Measurements from ENCODE around the gene TRAF3IP1. TPM values are rescaled to one million over a fixed set of nuclear protein-coding genes. Genes with fewer than 3 reads are reported as not detected.

TRAF3IP1 gene
- total RNA-seq, 2 experiments from 2014 or later: 5.1 to 6.9 TPM

DNA sequence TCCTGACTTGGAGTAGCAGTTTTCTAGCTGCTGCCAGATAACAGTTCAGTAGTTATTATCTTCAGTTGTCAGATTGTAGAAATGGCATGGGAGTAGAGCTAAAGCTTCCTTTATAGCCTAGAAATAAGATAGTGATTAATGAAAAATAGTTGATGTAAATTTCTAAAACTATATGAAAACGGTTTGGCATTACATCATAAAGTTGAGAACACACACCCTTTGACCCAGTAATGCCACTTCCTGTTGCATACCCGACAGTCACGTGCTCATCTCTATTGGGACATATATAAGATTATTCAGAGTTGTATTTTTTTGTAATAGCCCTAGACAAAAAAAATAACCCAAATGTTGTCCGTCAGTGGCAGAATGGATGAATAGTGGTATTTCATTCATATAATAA lies 67.0 kb downstream of the TRAF3IP1 start:
- peak in 3 of 14 experiments; percentile 13 to 52 (median 39) for DNase-seq

DNA sequence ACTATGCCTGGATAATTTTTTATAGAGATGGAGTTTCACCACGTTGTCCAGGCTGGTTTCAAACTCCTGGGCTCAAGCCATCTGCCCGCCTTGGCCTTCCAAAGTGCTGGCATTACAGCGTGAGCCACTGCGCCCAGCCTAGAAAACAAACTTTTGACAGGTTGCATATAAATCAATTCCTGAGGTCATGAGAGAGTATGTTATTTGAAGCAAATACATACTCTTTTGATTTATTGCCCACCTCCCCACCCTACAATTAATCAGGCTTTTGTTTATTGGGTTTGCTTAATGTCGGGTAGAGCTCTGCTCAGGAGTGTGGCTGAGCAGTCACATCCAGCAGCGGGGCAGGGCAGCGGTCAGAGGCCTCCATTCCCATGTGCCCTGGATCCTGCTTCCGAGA lies 68.5 kb downstream of the TRAF3IP1 start:
- TF ChIP-seq, protein P1, sequence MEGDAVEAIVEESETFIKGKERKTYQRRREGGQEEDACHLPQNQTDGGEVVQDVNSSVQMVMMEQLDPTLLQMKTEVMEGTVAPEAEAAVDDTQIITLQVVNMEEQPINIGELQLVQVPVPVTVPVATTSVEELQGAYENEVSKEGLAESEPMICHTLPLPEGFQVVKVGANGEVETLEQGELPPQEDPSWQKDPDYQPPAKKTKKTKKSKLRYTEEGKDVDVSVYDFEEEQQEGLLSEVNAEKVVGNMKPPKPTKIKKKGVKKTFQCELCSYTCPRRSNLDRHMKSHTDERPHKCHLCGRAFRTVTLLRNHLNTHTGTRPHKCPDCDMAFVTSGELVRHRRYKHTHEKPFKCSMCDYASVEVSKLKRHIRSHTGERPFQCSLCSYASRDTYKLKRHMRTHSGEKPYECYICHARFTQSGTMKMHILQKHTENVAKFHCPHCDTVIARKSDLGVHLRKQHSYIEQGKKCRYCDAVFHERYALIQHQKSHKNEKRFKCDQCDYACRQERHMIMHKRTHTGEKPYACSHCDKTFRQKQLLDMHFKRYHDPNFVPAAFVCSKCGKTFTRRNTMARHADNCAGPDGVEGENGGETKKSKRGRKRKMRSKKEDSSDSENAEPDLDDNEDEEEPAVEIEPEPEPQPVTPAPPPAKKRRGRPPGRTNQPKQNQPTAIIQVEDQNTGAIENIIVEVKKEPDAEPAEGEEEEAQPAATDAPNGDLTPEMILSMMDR (IDR thresholded peaks at IDR 0.05): no peak
- Histone ChIP-seq H3K36me3 (ENCODE audit: insufficient read depth, low read length) (no peaks in the 10 kb centered on the region), H3K9me3 (ENCODE audit: control insufficient read depth in 1 of 2, insufficient read depth in 1 of 2, low read length in 2 of 2) (no peaks in the 10 kb centered on the region), H3K4me1 (ENCODE audit: insufficient read depth, low read length) (peaks cover 5% of the 10 kb centered on the region), H3K27ac (ENCODE audit: low read depth in 1 of 2, low read length in 2 of 2) (no peak overlapping the region), H3K27me3 (ENCODE audit: control insufficient read depth in 1 of 2, insufficient read depth in 2 of 2, low read length in 2 of 2) (no peaks in the 10 kb centered on the region), H3K4me3 (ENCODE audit: low read length) (no peak overlapping the region)
- CTCF ChIA-PET: no interaction called here
- no peak for DNase-seq
- no peak for ATAC-seq (ENCODE audit: poor library complexity)
- POLR2A ChIA-PET: no interaction called here
- H3K27me3 Mint-ChIP-seq: no peaks in the 10 kb centered on the region
- peaks cover 6% of the 10 kb centered on the region for H3K4me1 Mint-ChIP-seq (ENCODE audit: low read depth)
- no peak overlapping the region for H3K4me3 Mint-ChIP-seq
- H3K27ac Mint-ChIP-seq: no peak overlapping the region
- peaks cover 7% of the 10 kb centered on the region for H3K36me3 Mint-ChIP-seq (ENCODE audit: low read depth)
- intact Hi-C loops (cut with DNase I, micrococcal nuclease): no loop called here
- H3K9me3 Mint-ChIP-seq: no peaks in the 10 kb centered on the region

More for the DNA sequence above, 67.0 kb downstream of the TRAF3IP1 start:
- Mint-ChIP-seq H3K36me3 (ENCODE audit: low read depth) (peaks cover 7% of the 10 kb centered on the region), H3K4me1 (ENCODE audit: low read depth) (peaks cover 6% of the 10 kb centered on the region), H3K27ac (no peak overlapping the region), H3K27me3 (no peaks in the 10 kb centered on the region), H3K4me3 (no peak overlapping the region), H3K9me3 (no peaks in the 10 kb centered on the region)
- Histone ChIP-seq H3K4me3 (ENCODE audit: low read length) (no peak overlapping the region), H3K27ac (ENCODE audit: low read depth in 1 of 2, low read length in 2 of 2) (no peak overlapping the region), H3K36me3 (ENCODE audit: insufficient read depth, low read length) (no peaks in the 10 kb centered on the region), H3K27me3 (ENCODE audit: control insufficient read depth in 1 of 2, insufficient read depth in 2 of 2, low read length in 2 of 2) (no peaks in the 10 kb centered on the region), H3K4me1 (ENCODE audit: insufficient read depth, low read length) (peaks cover 5% of the 10 kb centered on the region), H3K9me3 (ENCODE audit: control insufficient read depth in 1 of 2, insufficient read depth in 1 of 2, low read length in 2 of 2) (no peaks in the 10 kb centered on the region)
- TF ChIP-seq, protein P1 (IDR thresholded peaks at IDR 0.05): no peak
- ChIA-PET POLR2A (no interaction called here), CTCF (no interaction called here)
- intact Hi-C loops (cut with DNase I, micrococcal nuclease): no loop called here
- no peak for ATAC-seq (ENCODE audit: poor library complexity)

DNA sequence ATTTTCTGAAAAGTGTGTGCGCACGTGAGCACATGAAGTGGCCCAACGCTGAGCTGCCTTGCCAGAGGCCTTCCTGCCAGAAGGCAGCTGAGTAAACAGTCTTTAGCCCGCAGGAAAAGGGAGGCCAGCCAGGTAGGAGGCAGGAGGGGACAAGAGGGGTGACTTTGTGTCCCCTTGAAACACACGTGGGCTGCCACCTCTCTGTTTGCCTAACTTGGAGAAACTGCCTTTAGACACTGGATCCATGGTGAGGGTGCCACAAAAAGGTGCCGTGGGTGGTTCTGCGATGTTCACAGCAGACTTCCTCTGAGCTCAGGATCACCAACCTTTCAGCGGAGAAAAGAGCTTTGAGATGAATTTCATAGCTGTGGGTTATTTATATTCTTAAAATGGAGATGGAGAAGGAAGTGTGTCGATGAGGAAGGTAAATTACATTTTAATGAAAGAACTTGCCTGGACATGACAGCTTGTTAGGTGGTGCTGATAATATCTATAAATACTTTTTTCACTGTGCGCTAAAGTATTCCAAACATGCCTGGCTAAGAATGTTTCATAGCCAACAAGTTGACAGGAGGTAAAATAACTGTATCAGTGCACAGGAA lies 69.8 kb downstream of the TRAF3IP1 start:
- CTCF ChIA-PET: no interaction called here
- intact Hi-C loops (cut with DNase I, micrococcal nuclease): no loop called here
- POLR2A ChIA-PET: no interaction called here
- H3K4me1 Mint-ChIP-seq (ENCODE audit: low read depth): peaks cover 6% of the 10 kb centered on the region
- H3K4me1 ChIP-seq (ENCODE audit: insufficient read depth, low read length): peaks cover 5% of the 10 kb centered on the region
- H3K27ac ChIP-seq (ENCODE audit: low read depth in 1 of 2, low read length in 2 of 2): no peak overlapping the region
- H3K4me3 Mint-ChIP-seq: no peak overlapping the region
- H3K4me3 ChIP-seq (ENCODE audit: low read length): no peak overlapping the region
- TF ChIP-seq, protein P1 (IDR thresholded peaks at IDR 0.05): no peak
- ATAC-seq (ENCODE audit: poor library complexity): no peak
- no peak for DNase-seq
- no peaks in the 10 kb centered on the region for H3K27me3 Mint-ChIP-seq
- no peak overlapping the region for H3K27ac Mint-ChIP-seq
- H3K36me3 Mint-ChIP-seq (ENCODE audit: low read depth): peaks cover 3% of the 10 kb centered on the region
- H3K27me3 ChIP-seq (ENCODE audit: control insufficient read depth in 1 of 2, insufficient read depth in 2 of 2, low read length in 2 of 2): no peaks in the 10 kb centered on the region
- H3K9me3 Mint-ChIP-seq: no peaks in the 10 kb centered on the region
- no peaks in the 10 kb centered on the region for H3K36me3 ChIP-seq (ENCODE audit: insufficient read depth, low read length)
- no peaks in the 10 kb centered on the region for H3K9me3 ChIP-seq (ENCODE audit: control insufficient read depth in 1 of 2, insufficient read depth in 1 of 2, low read length in 2 of 2)

All from CD4-positive, alpha-beta T cell (primary cell).